ENCODE results near the gene YPEL3. TPM values are rescaled to one million over a fixed set of nuclear protein-coding genes. Genes with fewer than 3 reads are reported as not detected.

YPEL3 gene
- total and polyA plus RNA-seq, 2 donors (not counting 3 experiments of a cell fraction or from before 2014, with no cell fraction given): 46.1 to 78.0 TPM

- Histone ChIP-seq H3K9me3 (replicated peaks; ENCODE audit: control insufficient read depth, insufficient read depth, low read length) (no peaks in the 10 kb centered on the region), H3K27me3 (ENCODE audit: control insufficient read depth in 2 of 2, insufficient read depth in 2 of 2, low read length in 2 of 2) (no peaks in the 10 kb centered on the region), H3K79me2 (ENCODE audit: control insufficient read depth, insufficient read depth, low read length) (peaks cover 46% of the 10 kb centered on the region), H3K4me3 (replicated peaks in 1 of 3; ENCODE audit: insufficient read depth in 1 of 3, low read depth in 1 of 3, low read length in 3 of 3) (peak overlapping the region in 2 of 3 experiments; percentile 7 to 95), H2AFZ (ENCODE audit: low read depth, low read length) (no peak overlapping the region), H3K36me3 (ENCODE audit: control insufficient read depth in 2 of 2, extremely low read depth in 1 of 2, insufficient read depth in 2 of 2, low read length in 2 of 2) (peaks cover 24 to 42% of the 10 kb centered on the region in 2 experiments), H4K20me1 (replicated peaks; ENCODE audit: control insufficient read depth, extremely low read depth, insufficient read depth, low read length) (no peaks in the 10 kb centered on the region), H3K4me2 (ENCODE audit: insufficient read depth, low read length) (peak overlapping the region; percentile 91), H3K9ac (replicated peaks; ENCODE audit: extremely low read depth, insufficient read depth, low read length) (no peak overlapping the region), H3K27ac (ENCODE audit: insufficient read depth, low read depth, low read length) (no peak overlapping the region), H3K4me1 (ENCODE audit: control insufficient read depth, extremely low read depth, insufficient read depth, low read length) (peaks cover 29% of the 10 kb centered on the region), H3K9me1 (replicated peaks; ENCODE audit: control insufficient read depth, extremely low read depth, insufficient read depth, low read length) (no peaks in the 10 kb centered on the region)
- intact Hi-C loops (cut with micrococcal nuclease) (no loop called here), dilution Hi-C loops (cut with MboI; ENCODE audit: extremely low pct_ligation_motif_present, low sequenced_read_pairs) (no loop called here)
- no peak for TF ChIP-seq POLR2AphosphoS5 (IDR thresholded peaks at IDR 0.05; ENCODE audit: insufficient read depth, low read depth, low read length)
- no peak for TF ChIP-seq CTCF (IDR thresholded peaks at IDR 0.05; ENCODE audit: extremely low read depth in 1 of 2, insufficient read depth in 1 of 2, low read depth in 1 of 2, low read length in 2 of 2)
- DNase-seq (ENCODE audit: low read depth, low spot score) (no peak), FAIRE-seq (peak; percentile 21)
- ChIA-PET CTCF (interaction anchor here (1.1 to 3.7 kb wide), 4 partner anchors 12 to 44 kb away, joined by 3 to 15 read pairs (median 8); partner anchors contain the start of gene TBX6), POLR2A (no interaction called here)
- no TSS peak for BruUV-seq (replicated peaks)
Observed at GRCh38 chr16:30067584-30067916, 28.5 kb downstream of the YPEL3 start.

- intact Hi-C loops (cut with micrococcal nuclease): no loop called here
- no TSS peak for BruUV-seq (replicated peaks)
- Histone ChIP-seq H3K9me3 (replicated peaks; ENCODE audit: control insufficient read depth, insufficient read depth, low read length) (no peaks in the 10 kb centered on the region), H3K36me3 (ENCODE audit: control insufficient read depth in 2 of 2, extremely low read depth in 1 of 2, insufficient read depth in 2 of 2, low read length in 2 of 2) (peaks cover 24 to 39% of the 10 kb centered on the region in 2 experiments), H3K4me3 (replicated peaks in 1 of 3; ENCODE audit: insufficient read depth in 1 of 3, low read depth in 1 of 3, low read length in 3 of 3) (peak overlapping the region; percentile 71 to 95 (median 91)), H3K27me3 (ENCODE audit: control insufficient read depth in 2 of 2, insufficient read depth in 2 of 2, low read length in 2 of 2) (no peaks in the 10 kb centered on the region), H2AFZ (ENCODE audit: low read depth, low read length) (no peak overlapping the region), H3K27ac (ENCODE audit: insufficient read depth, low read depth, low read length) (peak overlapping the region; percentile 78), H3K4me2 (ENCODE audit: insufficient read depth, low read length) (peak overlapping the region; percentile 91), H3K4me1 (ENCODE audit: control insufficient read depth, extremely low read depth, insufficient read depth, low read length) (peaks cover 29% of the 10 kb centered on the region), H3K9ac (replicated peaks; ENCODE audit: extremely low read depth, insufficient read depth, low read length) (peak overlapping the region; percentile 82), H3K9me1 (replicated peaks; ENCODE audit: control insufficient read depth, extremely low read depth, insufficient read depth, low read length) (no peaks in the 10 kb centered on the region), H3K79me2 (ENCODE audit: control insufficient read depth, insufficient read depth, low read length) (peaks cover 46% of the 10 kb centered on the region), H4K20me1 (replicated peaks; ENCODE audit: control insufficient read depth, extremely low read depth, insufficient read depth, low read length) (no peaks in the 10 kb centered on the region)
- FAIRE-seq (peak; percentile 26), DNase-seq (ENCODE audit: low read depth, low spot score) (no peak)
- ChIA-PET POLR2A (interaction anchor here (0.8 to 2.8 kb wide), 4 partner anchors 9 to 25 kb away, joined by 3 to 21 read pairs (median 11); partner anchors contain the start of gene PPP4C), CTCF (interaction anchor here (1.1 to 4.5 kb wide), 7 partner anchors 11 to 45 kb away, joined by 3 to 53 read pairs (median 9); partner anchors contain the start of gene TBX6)
- TF ChIP-seq GATA2 (IDR thresholded peaks at IDR 0.05; ENCODE audit: insufficient read depth, insufficient read length, low read depth, low read length) (no peak), MYC (IDR thresholded peaks at IDR 0.05; ENCODE audit: low read depth, low read length) (no peak), POLR2AphosphoS5 (IDR thresholded peaks at IDR 0.05; ENCODE audit: insufficient read depth, low read depth, low read length) (no peak), JUN (IDR thresholded peaks at IDR 0.05; ENCODE audit: borderline replicate concordance, insufficient read depth, insufficient read length, low read depth) (no peak), EZH2 (IDR thresholded peaks at IDR 0.05; ENCODE audit: borderline replicate concordance, low read depth, low read length, severe bottlenecking) (no peak), CTCF (IDR thresholded peaks at IDR 0.05; ENCODE audit: extremely low read depth in 1 of 2, insufficient read depth in 1 of 2, low read depth in 1 of 2, low read length in 2 of 2) (no peak), POLR2A (IDR thresholded peaks at IDR 0.05; ENCODE audit: low read depth, low read length) (no peak), FOS (IDR thresholded peaks at IDR 0.05; ENCODE audit: borderline replicate concordance, insufficient read depth, low read length) (no peak), MAX (IDR thresholded peaks at IDR 0.05; ENCODE audit: insufficient read depth, insufficient read length) (no peak)
- dilution Hi-C loops (cut with MboI; ENCODE audit: extremely low pct_ligation_motif_present, low sequenced_read_pairs): no loop called here
Observed at GRCh38 chr16:30066761-30067583, 29.0 kb downstream of the YPEL3 start.

Data from endothelial cell of umbilical vein (primary cell).